K562 (cell line): Measurements from ENCODE around the gene TWSG1. TPM values are rescaled to one million over a fixed set of nuclear protein-coding genes. Genes with fewer than 3 reads are reported as not detected.

Experiments used
- AFF4 ChIP-seq: sonication (generic); formaldehyde crosslinking; IDR thresholded peaks from 2 replicates; pipeline ENCODE4 v1.8.0; 2023; ENCODE audit warnings: mild to moderate bottlenecking, missing genetic modification reagents
- ARID3B ChIP-seq: fragments of 250-450 bp; sonication (Bioruptor Pico); IDR thresholded peaks from 2 replicates; pipeline ENCODE4 v1.4.0; 2020; ENCODE audit warnings: borderline replicate concordance
- BCL6 ChIP-seq: fragments of 250-450 bp; sonication (Bioruptor Pico); IDR thresholded peaks from 2 replicates; pipeline ENCODE4 v1.4.0; 2020
- CEBPB ChIP-seq: fragments of 450-650 bp; IDR thresholded peaks from 2 replicates; pipeline ENCODE4 v1.6.1; 2016; ENCODE audit warnings: missing genetic modification characterization, missing compliant biosample characterization
- MLX ChIP-seq, 2 experiments: fragments of 450-650 bp in 1 of 2; sonication (generic) in 1 of 2; formaldehyde crosslinking; conservative IDR thresholded peaks; 2 replicates each; pipeline versions ENCODE4 v1.4.0 to v1.8.1; 2020 to 2022; ENCODE audit warnings: mild to moderate bottlenecking in 1 of 2, missing genetic modification reagents in 1 of 2
- MTA1 ChIP-seq: fragments of 450-650 bp; IDR thresholded peaks from 2 replicates; pipeline ENCODE4 v1.6.1; 2017; ENCODE audit warnings: borderline replicate concordance
- NFATC3 ChIP-seq: fragments of 450-650 bp; IDR thresholded peaks from 2 replicates; pipeline ENCODE4 v1.6.1; 2017; ENCODE audit warnings: mild to moderate bottlenecking
- POLR2AphosphoS5 ChIP-seq: IDR thresholded peaks from 2 replicates; pipeline ENCODE4 v1.6.1; 2011; ENCODE audit warnings: mild to moderate bottlenecking, low read depth, low read length, moderate library complexity; ENCODE audit not compliant: control insufficient read depth, insufficient read depth
- RFX7 ChIP-seq: fragments of 250-450 bp; sonication (Bioruptor Pico); IDR thresholded peaks from 2 replicates; pipeline ENCODE4 v1.5.1; 2021; ENCODE audit warnings: mild to moderate bottlenecking
- TBP ChIP-seq: optimal IDR thresholded peaks from 2 replicates; pipeline ENCODE3; 2011; ENCODE audit warnings: low read depth, low read length, improper control_type of control experiment
- THAP12 ChIP-seq: fragments of 250-450 bp; sonication (Bioruptor Pico); IDR thresholded peaks from 2 replicates; pipeline ENCODE4 v1.9.0; 2021; ENCODE audit warnings: mild to moderate bottlenecking, inconsistent platforms
- U2AF2 ChIP-seq: fragments of 200-400 bp; formaldehyde crosslinking; optimal IDR thresholded peaks from 2 replicates; pipeline ENCODE3; 2017; ENCODE audit warnings: low read depth, mild to moderate bottlenecking, low read length
- ZBED1 ChIP-seq: IDR thresholded peaks from 2 replicates; pipeline ENCODE4 v1.6.1; 2014
- ZNF175 ChIP-seq: fragments of 200-800 bp; sonication (Bioruptor generic); IDR thresholded peaks from 2 replicates; pipeline ENCODE4 v1.6.1; 2016; ENCODE audit warnings: low read depth, mild to moderate bottlenecking, missing genetic modification characterization, missing compliant biosample characterization
- ZNF232 ChIP-seq: sonication (generic); formaldehyde crosslinking; IDR thresholded peaks from 2 replicates; pipeline ENCODE4 v1.8.0; 2022; ENCODE audit warnings: mild to moderate bottlenecking, missing genetic modification reagents
- ZNF639 ChIP-seq, 2 experiments: fragments of 200-800 bp in 1 of 2; sonication (Bioruptor generic) in 1 of 2; sonication (generic) in 1 of 2; formaldehyde crosslinking in 1 of 2; IDR thresholded peaks in 1 of 2; conservative IDR thresholded peaks in 1 of 2; 2 replicates each; pipeline versions ENCODE4 v1.5.0 to v1.6.1; 2016 to 2020; ENCODE audit warnings: missing compliant biosample characterization in 1 of 2, missing genetic modification characterization in 1 of 2, missing genetic modification reagents in 1 of 2
- polyA plus RNA-seq, 8 experiments: library from polyadenylated mRNA; depleted of rRNA in 4 of 8; stranded (reverse) in 5 of 8; unstranded in 3 of 8; fragments of >200 nt; fragmentation: Nextera tagmentation in 2 of 8; fragmentation: Illumina TruSeq in 1 of 8; extraction: Ambion mirVana in 2 of 8; extraction: Trizol in 1 of 8; gene quantifications; 2 replicates each; pipeline versions ENCODE4 v1.2.1 to v1.2.3, GENCODE V29; 2011 to 2014; ENCODE audit warnings: inconsistent platforms in 1 of 8, missing spikeins in 1 of 8
- total RNA-seq, 7 experiments: library from RNA; depleted of rRNA in 6 of 7; stranded (reverse); fragments of >200 nt in 6 of 7; fragmentation: Illumina TruSeq in 2 of 7; extraction: Trizol in 2 of 7; gene quantifications; 2 replicates each; pipeline versions ENCODE4 v1.2.1 to v1.2.3, GENCODE V29; 2011 to 2021; ENCODE audit warnings: low replicate concordance in 1 of 7

Gene TWSG1
- total and polyA plus RNA-seq, 9 of the 15 experiments (the other 6 are each of a cell fraction or from before 2014, with no cell fraction given), result 10.4 to 37.2 (median 25.1) TPM

- TF ChIP-seq THAP12 (CRISPR knock-in tag) (no peak), MLX (CRISPR knock-in tag; conservative IDR thresholded peaks at IDR 0.05) (no peak), ZNF175 (CRISPR knock-in tag) (peak; percentile 97), TBP (no peak), ZBED1 (no peak), NFATC3 (no peak), ZNF232 (CRISPR knock-in tag) (peak; percentile 86; the same call in 1 of the 2 replicates), BCL6 (CRISPR knock-in tag) (no peak), AFF4 (CRISPR knock-in tag) (peak; percentile 45; the same call in 1 of the 2 replicates), RFX7 (CRISPR knock-in tag) (no peak), U2AF2 (no peak), CEBPB (tag) (peak; percentile 54), MTA1 (no peak), ZNF639 (CRISPR knock-in tag; conservative IDR thresholded peaks at IDR 0.05 in 1 of 2, IDR thresholded peaks at IDR 0.05 in 1 of 2) (peak in 1 of 2 experiments; percentile 49; a peak in 1 of 4 replicates), ARID3B (CRISPR knock-in tag) (no peak), POLR2AphosphoS5 (no peak)
Observed at GRCh38 chr18:9321017-9321452, 13.5 kb upstream of the TWSG1 start (continued).
